Ishikawa (cell line): ENCODE data around the gene MRGPRD.

Experiments
- CREB1 ChIP-seq: IDR thresholded peaks from 2 replicates; pipeline ENCODE4 v1.6.1; 2012; ENCODE audit warnings: low read depth
- FOXM1 ChIP-seq: IDR thresholded peaks from 2 replicates; pipeline ENCODE4 v1.6.1; 2012; ENCODE audit warnings: low read depth, borderline replicate concordance
- NFIC ChIP-seq: IDR thresholded peaks from 2 replicates; pipeline ENCODE4 v1.6.1; 2012
- RAD21 ChIP-seq: IDR thresholded peaks from 2 replicates; pipeline ENCODE4 v1.6.1; 2012; ENCODE audit warnings: low read depth
- TAF1 ChIP-seq: IDR thresholded peaks from 2 replicates; pipeline ENCODE4 v1.6.1; 2012; ENCODE audit warnings: low read depth, mild to moderate bottlenecking
- TF ChIP-seq, protein P1 (sequence below): IDR thresholded peaks from 2 replicates; pipeline ENCODE4 v1.6.1; 2012
- TF ChIP-seq, protein P2 (sequence below): IDR thresholded peaks from 2 replicates; pipeline ENCODE4 v1.6.1; 2012; ENCODE audit warnings: low read depth, mild to moderate bottlenecking

The MRGPRD gene

GRCh38 chr11:68931911-68932310 is 48.9 kb downstream of the MRGPRD start:
- TF ChIP-seq RAD21 (no peak), CREB1 (no peak), NFIC (no peak), FOXM1 (no peak), TAF1 (no peak)
- TF ChIP-seq, protein P1, sequence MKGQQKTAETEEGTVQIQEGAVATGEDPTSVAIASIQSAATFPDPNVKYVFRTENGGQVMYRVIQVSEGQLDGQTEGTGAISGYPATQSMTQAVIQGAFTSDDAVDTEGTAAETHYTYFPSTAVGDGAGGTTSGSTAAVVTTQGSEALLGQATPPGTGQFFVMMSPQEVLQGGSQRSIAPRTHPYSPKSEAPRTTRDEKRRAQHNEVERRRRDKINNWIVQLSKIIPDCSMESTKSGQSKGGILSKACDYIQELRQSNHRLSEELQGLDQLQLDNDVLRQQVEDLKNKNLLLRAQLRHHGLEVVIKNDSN = no peak
- TF ChIP-seq, protein P2, sequence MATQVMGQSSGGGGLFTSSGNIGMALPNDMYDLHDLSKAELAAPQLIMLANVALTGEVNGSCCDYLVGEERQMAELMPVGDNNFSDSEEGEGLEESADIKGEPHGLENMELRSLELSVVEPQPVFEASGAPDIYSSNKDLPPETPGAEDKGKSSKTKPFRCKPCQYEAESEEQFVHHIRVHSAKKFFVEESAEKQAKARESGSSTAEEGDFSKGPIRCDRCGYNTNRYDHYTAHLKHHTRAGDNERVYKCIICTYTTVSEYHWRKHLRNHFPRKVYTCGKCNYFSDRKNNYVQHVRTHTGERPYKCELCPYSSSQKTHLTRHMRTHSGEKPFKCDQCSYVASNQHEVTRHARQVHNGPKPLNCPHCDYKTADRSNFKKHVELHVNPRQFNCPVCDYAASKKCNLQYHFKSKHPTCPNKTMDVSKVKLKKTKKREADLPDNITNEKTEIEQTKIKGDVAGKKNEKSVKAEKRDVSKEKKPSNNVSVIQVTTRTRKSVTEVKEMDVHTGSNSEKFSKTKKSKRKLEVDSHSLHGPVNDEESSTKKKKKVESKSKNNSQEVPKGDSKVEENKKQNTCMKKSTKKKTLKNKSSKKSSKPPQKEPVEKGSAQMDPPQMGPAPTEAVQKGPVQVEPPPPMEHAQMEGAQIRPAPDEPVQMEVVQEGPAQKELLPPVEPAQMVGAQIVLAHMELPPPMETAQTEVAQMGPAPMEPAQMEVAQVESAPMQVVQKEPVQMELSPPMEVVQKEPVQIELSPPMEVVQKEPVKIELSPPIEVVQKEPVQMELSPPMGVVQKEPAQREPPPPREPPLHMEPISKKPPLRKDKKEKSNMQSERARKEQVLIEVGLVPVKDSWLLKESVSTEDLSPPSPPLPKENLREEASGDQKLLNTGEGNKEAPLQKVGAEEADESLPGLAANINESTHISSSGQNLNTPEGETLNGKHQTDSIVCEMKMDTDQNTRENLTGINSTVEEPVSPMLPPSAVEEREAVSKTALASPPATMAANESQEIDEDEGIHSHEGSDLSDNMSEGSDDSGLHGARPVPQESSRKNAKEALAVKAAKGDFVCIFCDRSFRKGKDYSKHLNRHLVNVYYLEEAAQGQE = no peak

- no peak for TF ChIP-seq NFIC
Observed at GRCh38 chr11:68930991-68931855, 49.6 kb downstream of the MRGPRD start.
